Fibroblast of peridontal ligament (primary cell): ENCODE results near the gene LRRC27.
"Not testable (repeated sequence)": the region's sequence is repeated elsewhere in the genome, so short reads cannot be mapped to it uniquely, and the experiment has no call there.

Source experiments
- DNase-seq: peaks from one replicate; pipeline ENCODE4 v3.0.0-alpha.2; 2010; ENCODE audit errors: extremely low read depth

LRRC27 gene

GRCh38 chr10:132314881-132315280 is 17.1 kb upstream of the LRRC27 start:
- DNase-seq: not testable (repeated sequence)

- no peak for DNase-seq
Measured at GRCh38 chr10:132316133-132316532, 15.9 kb upstream of the LRRC27 start.

- not testable (repeated sequence) for DNase-seq
Measured at GRCh38 chr10:132317477-132317876, 14.5 kb upstream of the LRRC27 start.

- DNase-seq: peak; percentile 92
Measured at GRCh38 chr10:132319853-132320653, 11.9 kb upstream of the LRRC27 start.

- DNase-seq: no peak
Measured at GRCh38 chr10:132320654-132321469, 11.1 kb upstream of the LRRC27 start.

- no peak for DNase-seq
Measured at GRCh38 chr10:132321726-132322125, 10.3 kb upstream of the LRRC27 start.

- DNase-seq: peak; percentile 51
Measured at GRCh38 chr10:132322586-132323048, 9.4 kb upstream of the LRRC27 start.

GRCh38 chr10:132324186-132324585 is 7.8 kb upstream of the LRRC27 start:
- DNase-seq: no peak

GRCh38 chr10:132326344-132326889 is 5.6 kb upstream of the LRRC27 start:
- DNase-seq: no peak

GRCh38 chr10:132326925-132327324 is 5.1 kb upstream of the LRRC27 start:
- no peak for DNase-seq

GRCh38 chr10:132328106-132328505 is 3.9 kb upstream of the LRRC27 start:
- no peak for DNase-seq

- DNase-seq: no peak
Measured at GRCh38 chr10:132328738-132329137, 3.3 kb upstream of the LRRC27 start.

GRCh38 chr10:132329565-132330485 is 2.2 kb upstream of the LRRC27 start:
- DNase-seq: no peak

GRCh38 chr10:132330486-132330833 is 1.5 kb upstream of the LRRC27 start:
- no peak for DNase-seq

- peak; percentile 27 for DNase-seq
Measured at GRCh38 chr10:132332433-132332754, 401 bp downstream of the LRRC27 start.

- DNase-seq: no peak
Measured at GRCh38 chr10:132333386-132333785, 1.4 kb downstream of the LRRC27 start.

GRCh38 chr10:132334631-132335188 is 2.7 kb downstream of the LRRC27 start:
- no peak for DNase-seq

GRCh38 chr10:132335189-132336063 is 3.4 kb downstream of the LRRC27 start:
- no peak for DNase-seq

- no peak for DNase-seq
Measured at GRCh38 chr10:132336064-132336746, 4.2 kb downstream of the LRRC27 start.

GRCh38 chr10:132336919-132337407 is 5.0 kb downstream of the LRRC27 start:
- DNase-seq: peak; percentile 35
